Neural cell (in vitro differentiated cells): Measurements from ENCODE around the gene ZCWPW1. TPM values are rescaled to one million over a fixed set of nuclear protein-coding genes. Genes with fewer than 3 reads are reported as not detected.

Experiments
- H2AFZ ChIP-seq: fragments of 200-600, 300-800 bp; sonication (generic), shearing (Covaris generic); 2 replicates; pipeline ENCODE4 v1.6.0; 2014; ENCODE audit warnings: low read depth, mild to moderate bottlenecking, antibody characterized with exemption, low read length, moderate library complexity
- H3F3A ChIP-seq: fragments of 200-600 bp; shearing (Covaris generic); 2 replicates; pipeline ENCODE4 v1.6.1; 2016; ENCODE audit warnings: mild to moderate bottlenecking, moderate library complexity, mixed read lengths, antibody characterized with exemption, low read length; ENCODE audit not compliant: insufficient read depth, poor library complexity, severe bottlenecking
- H3K27ac ChIP-seq: fragments of 200-600, 300-800 bp; sonication (generic), shearing (Covaris generic); 2 replicates; pipeline ENCODE4 v1.5.1; 2014; ENCODE audit warnings: mild to moderate bottlenecking, low read length, moderate library complexity
- H3K27me3 ChIP-seq: fragments of 300-800, 200-600 bp; sonication (generic), shearing (Covaris generic); 2 replicates; pipeline ENCODE4 v1.6.0; 2014; ENCODE audit warnings: mild to moderate bottlenecking, low read depth, low read length, moderate library complexity; ENCODE audit not compliant: insufficient read depth
- H3K36me3 ChIP-seq: fragments of 300-800, 200-600 bp; sonication (generic), shearing (Covaris generic); 2 replicates; pipeline ENCODE4 v1.5.1; 2014; ENCODE audit warnings: mild to moderate bottlenecking, antibody characterized with exemption, low read length, moderate library complexity; ENCODE audit not compliant: insufficient read depth
- H3K4me2 ChIP-seq: fragments of 300-800, 200-600 bp; sonication (generic), shearing (Covaris generic); 2 replicates; pipeline ENCODE4 v1.6.0; 2014; ENCODE audit warnings: mild to moderate bottlenecking, low read length
- H3K4me3 ChIP-seq: fragments of 300-800, 200-600 bp; sonication (generic), shearing (Covaris generic); 2 replicates; pipeline ENCODE4 v1.5.1; 2014; ENCODE audit warnings: mild to moderate bottlenecking, low read length, moderate library complexity
- H3K79me2 ChIP-seq: fragments of 200-600 bp; shearing (Covaris generic); replicated peaks from 2 replicates; pipeline ENCODE4 v1.6.0; 2014; ENCODE audit warnings: mild to moderate bottlenecking, low read length, moderate library complexity; ENCODE audit not compliant: insufficient read depth
- H3K9ac ChIP-seq: fragments of 300-800, 200-600 bp; sonication (generic), shearing (Covaris generic); 2 replicates; pipeline ENCODE4 v1.6.1; 2016; ENCODE audit warnings: mild to moderate bottlenecking, low read length, mixed read lengths
- H3K9me2 ChIP-seq: fragments of 200-600 bp; shearing (Covaris generic); 2 replicates; pipeline ENCODE4 v1.6.1; 2016; ENCODE audit warnings: mild to moderate bottlenecking, low read length, mixed read lengths; ENCODE audit not compliant: insufficient read depth
- H3K9me3 ChIP-seq: fragments of 200-600, 300-800 bp; sonication (generic), shearing (Covaris generic); 2 replicates; pipeline ENCODE4 v1.6.1; 2016; ENCODE audit warnings: mild to moderate bottlenecking, mixed run types, low read length, moderate library complexity, mixed read lengths
- H4K20me1 ChIP-seq: fragments of 200-600 bp; shearing (Covaris generic); 2 replicates; pipeline ENCODE4 v1.6.1; 2016; ENCODE audit warnings: mild to moderate bottlenecking, mixed run types; ENCODE audit not compliant: insufficient read depth
- EP300 ChIP-seq: fragments of 450-650 bp; conservative IDR thresholded peaks from 2 replicates; pipeline ENCODE4 v1.6.1; 2014; ENCODE audit warnings: antibody characterized with exemption, mild to moderate bottlenecking, moderate library complexity; ENCODE audit not compliant: poor library complexity, severe bottlenecking
- EZH2 ChIP-seq: fragments of 200-600, 300-800 bp; shearing (Covaris generic), sonication (generic); IDR thresholded peaks from 2 replicates; pipeline ENCODE4 v1.6.1; 2014; ENCODE audit warnings: antibody characterized with exemption, low read length, borderline replicate concordance, mild to moderate bottlenecking; ENCODE audit not compliant: insufficient read depth, poor library complexity, severe bottlenecking
- MXI1 ChIP-seq: fragments of 450-650 bp; conservative IDR thresholded peaks from 2 replicates; pipeline ENCODE4 v1.6.1; 2014; ENCODE audit warnings: antibody characterized with exemption, mild to moderate bottlenecking; ENCODE audit not compliant: poor library complexity, severe bottlenecking
- POLR2AphosphoS5 ChIP-seq: IDR thresholded peaks from 2 replicates; pipeline ENCODE4 v1.6.1; 2012
- RAD21 ChIP-seq: fragments of 450-650 bp; conservative IDR thresholded peaks from 2 replicates; pipeline ENCODE4 v1.6.1; 2014; ENCODE audit warnings: antibody characterized with exemption, mild to moderate bottlenecking, moderate library complexity
- SMC3 ChIP-seq: fragments of 450-650 bp; conservative IDR thresholded peaks from 2 replicates; pipeline ENCODE4 v1.6.1; 2014; ENCODE audit warnings: antibody characterized with exemption, mild to moderate bottlenecking, moderate library complexity; ENCODE audit not compliant: poor library complexity
- TAF1 ChIP-seq: IDR thresholded peaks from 2 replicates; pipeline ENCODE4 v1.6.1; 2012; ENCODE audit warnings: low read depth
- polyA plus RNA-seq: library from polyadenylated mRNA; depleted of rRNA; stranded (reverse); fragments of >200 nt; gene quantifications from 2 replicates; pipeline ENCODE4 v1.2.3, GENCODE V29; 2014
- TF ChIP-seq, protein P1 (sequence below): fragments of 450-650 bp; IDR thresholded peaks from 2 replicates; pipeline ENCODE4 v1.5.1; 2014; ENCODE audit warnings: antibody characterized with exemption, mild to moderate bottlenecking, moderate library complexity; ENCODE audit not compliant: poor library complexity, severe bottlenecking
- TF ChIP-seq, protein P2 (sequence below): IDR thresholded peaks from 2 replicates; pipeline ENCODE4 v1.6.1; 2012; ENCODE audit warnings: borderline replicate concordance

ZCWPW1 gene
- polyA plus RNA-seq, 1 donor from 2014 or later, result 6.8 TPM

DNA sequence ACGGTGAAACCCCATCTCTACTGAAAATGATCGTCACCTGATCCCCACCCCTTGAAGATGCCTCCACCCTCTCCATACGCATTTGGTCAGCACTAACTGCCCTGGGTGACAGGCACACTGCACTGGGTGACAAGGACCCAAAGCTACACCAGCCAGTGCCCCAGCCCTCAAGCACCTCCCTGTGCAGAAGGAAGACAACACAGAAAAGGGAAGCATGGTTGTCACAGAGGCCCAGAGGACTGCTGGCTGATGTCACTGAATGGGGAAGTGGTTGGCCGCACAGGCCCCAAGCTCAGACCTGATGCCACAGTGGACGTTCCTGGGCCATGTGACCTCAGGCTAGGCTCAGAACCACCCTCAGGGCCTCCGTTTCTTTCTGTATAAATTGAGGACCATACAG lies 59.4 kb downstream of the ZCWPW1 start:
- Histone ChIP-seq H3K27me3 (no peaks in the 10 kb centered on the region), H3K79me2 (no peaks in the 10 kb centered on the region), H2AFZ (no peak overlapping the region), H4K20me1 (no peaks in the 10 kb centered on the region), H3K4me3 (no peak overlapping the region), H3K4me2 (no peak overlapping the region), H3K9me2 (no peaks in the 10 kb centered on the region), H3K9ac (no peak overlapping the region), H3K9me3 (no peaks in the 10 kb centered on the region), H3F3A (no peaks in the 10 kb centered on the region), H3K36me3 (no peaks in the 10 kb centered on the region), H3K27ac (no peak overlapping the region)
- TF ChIP-seq EP300 (no peak), RAD21 (no peak), MXI1 (no peak), SMC3 (no peak), TAF1 (no peak), POLR2AphosphoS5 (no peak), EZH2 (no peak)
- TF ChIP-seq, protein P1, sequence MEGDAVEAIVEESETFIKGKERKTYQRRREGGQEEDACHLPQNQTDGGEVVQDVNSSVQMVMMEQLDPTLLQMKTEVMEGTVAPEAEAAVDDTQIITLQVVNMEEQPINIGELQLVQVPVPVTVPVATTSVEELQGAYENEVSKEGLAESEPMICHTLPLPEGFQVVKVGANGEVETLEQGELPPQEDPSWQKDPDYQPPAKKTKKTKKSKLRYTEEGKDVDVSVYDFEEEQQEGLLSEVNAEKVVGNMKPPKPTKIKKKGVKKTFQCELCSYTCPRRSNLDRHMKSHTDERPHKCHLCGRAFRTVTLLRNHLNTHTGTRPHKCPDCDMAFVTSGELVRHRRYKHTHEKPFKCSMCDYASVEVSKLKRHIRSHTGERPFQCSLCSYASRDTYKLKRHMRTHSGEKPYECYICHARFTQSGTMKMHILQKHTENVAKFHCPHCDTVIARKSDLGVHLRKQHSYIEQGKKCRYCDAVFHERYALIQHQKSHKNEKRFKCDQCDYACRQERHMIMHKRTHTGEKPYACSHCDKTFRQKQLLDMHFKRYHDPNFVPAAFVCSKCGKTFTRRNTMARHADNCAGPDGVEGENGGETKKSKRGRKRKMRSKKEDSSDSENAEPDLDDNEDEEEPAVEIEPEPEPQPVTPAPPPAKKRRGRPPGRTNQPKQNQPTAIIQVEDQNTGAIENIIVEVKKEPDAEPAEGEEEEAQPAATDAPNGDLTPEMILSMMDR, result no peak
- TF ChIP-seq, protein P2, sequence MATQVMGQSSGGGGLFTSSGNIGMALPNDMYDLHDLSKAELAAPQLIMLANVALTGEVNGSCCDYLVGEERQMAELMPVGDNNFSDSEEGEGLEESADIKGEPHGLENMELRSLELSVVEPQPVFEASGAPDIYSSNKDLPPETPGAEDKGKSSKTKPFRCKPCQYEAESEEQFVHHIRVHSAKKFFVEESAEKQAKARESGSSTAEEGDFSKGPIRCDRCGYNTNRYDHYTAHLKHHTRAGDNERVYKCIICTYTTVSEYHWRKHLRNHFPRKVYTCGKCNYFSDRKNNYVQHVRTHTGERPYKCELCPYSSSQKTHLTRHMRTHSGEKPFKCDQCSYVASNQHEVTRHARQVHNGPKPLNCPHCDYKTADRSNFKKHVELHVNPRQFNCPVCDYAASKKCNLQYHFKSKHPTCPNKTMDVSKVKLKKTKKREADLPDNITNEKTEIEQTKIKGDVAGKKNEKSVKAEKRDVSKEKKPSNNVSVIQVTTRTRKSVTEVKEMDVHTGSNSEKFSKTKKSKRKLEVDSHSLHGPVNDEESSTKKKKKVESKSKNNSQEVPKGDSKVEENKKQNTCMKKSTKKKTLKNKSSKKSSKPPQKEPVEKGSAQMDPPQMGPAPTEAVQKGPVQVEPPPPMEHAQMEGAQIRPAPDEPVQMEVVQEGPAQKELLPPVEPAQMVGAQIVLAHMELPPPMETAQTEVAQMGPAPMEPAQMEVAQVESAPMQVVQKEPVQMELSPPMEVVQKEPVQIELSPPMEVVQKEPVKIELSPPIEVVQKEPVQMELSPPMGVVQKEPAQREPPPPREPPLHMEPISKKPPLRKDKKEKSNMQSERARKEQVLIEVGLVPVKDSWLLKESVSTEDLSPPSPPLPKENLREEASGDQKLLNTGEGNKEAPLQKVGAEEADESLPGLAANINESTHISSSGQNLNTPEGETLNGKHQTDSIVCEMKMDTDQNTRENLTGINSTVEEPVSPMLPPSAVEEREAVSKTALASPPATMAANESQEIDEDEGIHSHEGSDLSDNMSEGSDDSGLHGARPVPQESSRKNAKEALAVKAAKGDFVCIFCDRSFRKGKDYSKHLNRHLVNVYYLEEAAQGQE, result no peak

DNA sequence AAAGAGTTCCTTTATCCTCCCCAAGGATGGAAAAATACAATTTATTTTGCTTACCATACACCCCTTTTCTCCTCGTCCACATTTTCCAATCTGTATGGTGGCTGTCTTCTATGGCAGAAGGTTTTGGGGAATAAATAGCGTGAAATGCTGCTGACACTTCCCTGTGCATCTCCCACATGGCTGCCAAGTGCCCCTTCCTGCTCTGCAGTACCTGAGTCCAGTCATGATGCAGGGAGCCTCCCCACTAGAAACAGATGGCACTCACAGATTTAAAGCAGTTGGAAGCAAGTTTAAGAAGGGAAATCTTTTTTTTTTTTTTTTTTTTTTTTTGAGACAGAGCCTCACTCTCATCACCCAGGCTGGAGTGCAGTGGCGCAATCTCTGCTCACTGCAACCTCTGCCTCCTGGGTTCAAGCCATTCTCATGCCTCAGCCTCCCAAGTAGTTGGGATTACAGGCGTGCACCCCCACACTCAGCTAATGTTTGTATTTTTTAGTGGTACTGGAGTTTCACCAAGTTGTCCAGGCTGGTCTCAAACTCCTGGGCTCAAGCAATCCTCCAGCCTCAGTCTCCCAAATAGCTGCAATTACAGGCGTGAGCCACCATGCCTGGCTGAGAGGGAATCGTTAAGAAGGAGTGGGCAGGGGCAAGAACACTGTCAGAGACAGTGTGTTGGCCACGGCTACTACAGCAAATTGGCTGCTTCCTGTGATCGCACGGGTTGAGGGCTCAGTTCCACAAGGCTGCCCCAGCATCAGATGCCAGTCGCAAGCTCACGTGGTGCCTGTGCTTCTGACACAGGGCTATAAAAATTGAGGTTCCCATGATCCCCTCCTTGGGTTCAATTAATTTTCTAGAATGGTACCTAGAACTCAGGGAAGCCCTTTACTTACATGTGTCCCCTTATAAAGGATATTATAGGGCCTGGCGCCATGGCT lies 60.6 kb downstream of the ZCWPW1 start:
- no peaks in the 10 kb centered on the region for H3K9me2 ChIP-seq
- no peaks in the 10 kb centered on the region for H4K20me1 ChIP-seq
- no peaks in the 10 kb centered on the region for H3K36me3 ChIP-seq
- H3K27ac ChIP-seq, result no peak overlapping the region
- TF ChIP-seq TAF1 (no peak), EP300 (no peak), RAD21 (no peak), EZH2 (no peak), POLR2AphosphoS5 (no peak)
- TF ChIP-seq, protein P1, result no peak
- no peak overlapping the region for H3K4me2 ChIP-seq
- no peak overlapping the region for H3K9ac ChIP-seq
- no peak overlapping the region for H2AFZ ChIP-seq
- H3K9me3 ChIP-seq, result no peaks in the 10 kb centered on the region
- no peaks in the 10 kb centered on the region for H3K27me3 ChIP-seq
- no peaks in the 10 kb centered on the region for H3K79me2 ChIP-seq
- no peak overlapping the region for H3K4me3 ChIP-seq
- no peaks in the 10 kb centered on the region for H3F3A ChIP-seq
